IMR-90 (cell line): ENCODE data around the gene CISTR. TPM values are rescaled to one million over a fixed set of nuclear protein-coding genes. Genes with fewer than 3 reads are reported as not detected.

Experiments
- ATAC-seq: fragments of 200-7000 bp; cut with Tn5 transposase; 2 replicates; pipeline ENCODE4 v1.9.1; 2020; ENCODE audit warnings: low read depth, mild to moderate bottlenecking, moderate library complexity
- BruUV-seq: library from RNA; stranded (reverse); fragments of 400-500 nt; replicated peaks from 2 replicates; lab custom pipeline; 2021; lab: Mats Ljungman, UMichigan
- CTCF ChIA-PET: fragments of 300-600 bp; formaldehyde crosslinking; extraction: SDS; loops from one replicate; lab custom pipeline; 2021; ENCODE audit warnings: antibody characterized with exemption; lab: Yijun Ruan, JAX
- POLR2A ChIA-PET: fragments of 300-600 bp; sonication (Branson Sonifier 250); formaldehyde crosslinking; loops from one replicate; lab custom pipeline; 2022; ENCODE audit warnings: antibody characterized with exemption; ENCODE audit not compliant: unreplicated experiment; lab: Charles Lee
- DNase-seq: peaks from one replicate; pipeline ENCODE4 v3.0.0; 2013
- H2AFZ ChIP-seq: replicated peaks from 2 replicates; pipeline ENCODE3; 2013; ENCODE audit warnings: low read length, mild to moderate bottlenecking; ENCODE audit not compliant: poor library complexity
- H2AK5ac ChIP-seq: 2 replicates; pipeline ENCODE4 v1.6.1; 2013; ENCODE audit warnings: low read depth, low read length, inconsistent platforms
- H2AK9ac ChIP-seq: replicated peaks from 2 replicates; pipeline ENCODE3; 2013; ENCODE audit warnings: mild to moderate bottlenecking, low read depth, low read length, moderate library complexity; ENCODE audit not compliant: poor library complexity
- H2BK120ac ChIP-seq: 2 replicates; pipeline ENCODE4 v1.6.1; 2013; ENCODE audit warnings: low read depth, low read length, inconsistent platforms
- H2BK15ac ChIP-seq: 3 replicates; pipeline ENCODE4 v1.6.1; 2013; ENCODE audit warnings: low read depth, low read length, inconsistent platforms
- H2BK20ac ChIP-seq: 2 replicates; pipeline ENCODE4 v1.6.1; 2013; ENCODE audit warnings: low read depth, mild to moderate bottlenecking, inconsistent platforms, low read length, moderate library complexity
- H2BK5ac ChIP-seq: 2 replicates; pipeline ENCODE4 v1.6.1; 2013; ENCODE audit warnings: mild to moderate bottlenecking, low read depth, low read length, inconsistent platforms; ENCODE audit not compliant: poor library complexity, severe bottlenecking
- H3K14ac ChIP-seq: replicated peaks from 2 replicates; pipeline ENCODE4 v1.6.1; 2013; ENCODE audit warnings: low read depth, low read length, inconsistent platforms
- H3K18ac ChIP-seq: 2 replicates; pipeline ENCODE4 v1.6.1; 2013; ENCODE audit warnings: low read depth, low read length, control low read depth
- H3K23ac ChIP-seq: 2 replicates; pipeline ENCODE4 v1.6.1; 2013; ENCODE audit warnings: low read depth, low read length, inconsistent platforms
- H3K27ac ChIP-seq: 2 replicates; pipeline ENCODE4 v1.5.1; 2013; ENCODE audit warnings: mild to moderate bottlenecking, control low read depth, low read length; ENCODE audit not compliant: insufficient read depth
- H3K27me3 ChIP-seq: 2 replicates; pipeline ENCODE4 v1.6.1; 2013; ENCODE audit warnings: low read length; ENCODE audit not compliant: control insufficient read depth, insufficient read depth
- H3K36me3 ChIP-seq: 2 replicates; pipeline ENCODE4 v1.6.1; 2013; ENCODE audit warnings: low read length, mixed read lengths; ENCODE audit not compliant: control insufficient read depth, insufficient read depth
- H3K4ac ChIP-seq: 2 replicates; pipeline ENCODE4 v1.6.1; 2013; ENCODE audit warnings: low read depth, low read length, inconsistent platforms
- H3K4me1 ChIP-seq: 2 replicates; pipeline ENCODE4 v1.6.1; 2013; ENCODE audit warnings: low read length, mixed read lengths; ENCODE audit not compliant: control insufficient read depth, insufficient read depth
- H3K4me2 ChIP-seq: 2 replicates; pipeline ENCODE4 v1.6.1; 2013; ENCODE audit warnings: low read depth, mild to moderate bottlenecking, control low read depth, low read length, moderate library complexity
- H3K4me3 ChIP-seq: 2 replicates; pipeline ENCODE4 v1.5.1; 2013; ENCODE audit warnings: low read depth, mild to moderate bottlenecking, control low read depth, low read length, moderate library complexity; ENCODE audit not compliant: insufficient read depth
- H3K56ac ChIP-seq: 2 replicates; pipeline ENCODE4 v1.6.1; 2013; ENCODE audit warnings: low read length, inconsistent platforms; ENCODE audit not compliant: insufficient read depth; ENCODE audit errors: extremely low read depth
- H3K79me1 ChIP-seq, 2 experiments: 2 replicates each; pipeline ENCODE4 v1.6.1; 2013; ENCODE audit warnings: low read length in 2 of 2, inconsistent platforms in 1 of 2, low read depth in 1 of 2
- H3K9ac ChIP-seq: 2 replicates; pipeline ENCODE4 v1.6.1; 2013; ENCODE audit warnings: low read depth, low read length, control low read depth
- H3K9me1 ChIP-seq: 2 replicates; pipeline ENCODE4 v1.6.1; 2013; ENCODE audit warnings: low read length, inconsistent platforms; ENCODE audit not compliant: insufficient read depth
- H3K9me3 ChIP-seq: 2 replicates; pipeline ENCODE4 v1.6.1; 2013; ENCODE audit warnings: low read length; ENCODE audit not compliant: control insufficient read depth, insufficient read depth
- H4K20me1 ChIP-seq: 2 replicates; pipeline ENCODE4 v1.6.1; 2013; ENCODE audit warnings: low read length, inconsistent platforms; ENCODE audit not compliant: insufficient read depth
- H4K5ac ChIP-seq: 2 replicates; pipeline ENCODE4 v1.6.1; 2013; ENCODE audit warnings: mild to moderate bottlenecking, low read depth, low read length, control low read depth
- H4K8ac ChIP-seq, 2 experiments: 2 replicates each; pipeline ENCODE4 v1.6.1; 2013; ENCODE audit warnings: low read depth in 2 of 2, low read length in 2 of 2, control low read depth in 1 of 2, inconsistent platforms in 1 of 2
- H4K91ac ChIP-seq: 2 replicates; pipeline ENCODE4 v1.6.1; 2013; ENCODE audit warnings: low read depth, low read length, inconsistent platforms; ENCODE audit not compliant: insufficient read depth
- BHLHE40 ChIP-seq: fragments of 150-350 bp; IDR thresholded peaks from 2 replicates; pipeline ENCODE4 v1.6.1; 2016; ENCODE audit warnings: mild to moderate bottlenecking, low read depth, low read length
- CEBPB ChIP-seq: IDR thresholded peaks from 2 replicates; pipeline ENCODE4 v1.6.1; 2012; ENCODE audit warnings: low read depth, low read length, improper control_type of control experiment
- CTCF ChIP-seq: conservative IDR thresholded peaks from 2 replicates; pipeline ENCODE4 v1.5.1; 2012; ENCODE audit warnings: mild to moderate bottlenecking, low read depth, low read length, improper control_type of control experiment
- ELK1 ChIP-seq: fragments of 150-350 bp; IDR thresholded peaks from 2 replicates; pipeline ENCODE4 v1.6.1; 2016; ENCODE audit warnings: low read depth, mild to moderate bottlenecking, low read length, moderate library complexity, borderline replicate concordance
- MAFK ChIP-seq: IDR thresholded peaks from 2 replicates; pipeline ENCODE4 v1.6.1; 2012; ENCODE audit warnings: low read depth, low read length, improper control_type of control experiment
- MAZ ChIP-seq: IDR thresholded peaks from 2 replicates; pipeline ENCODE4 v1.6.1; 2012; ENCODE audit warnings: low read depth, mild to moderate bottlenecking, low read length, improper control_type of control experiment, moderate library complexity, borderline replicate concordance
- MXI1 ChIP-seq: IDR thresholded peaks from 2 replicates; pipeline ENCODE4 v1.6.1; 2012; ENCODE audit warnings: low read depth, mild to moderate bottlenecking, low read length, moderate library complexity, borderline replicate concordance
- NFE2L2 ChIP-seq: fragments of 150-350 bp; IDR thresholded peaks from 2 replicates; pipeline ENCODE4 v1.6.1; 2016; ENCODE audit warnings: low read depth, mild to moderate bottlenecking, low read length
- RCOR1 ChIP-seq: IDR thresholded peaks from 2 replicates; pipeline ENCODE4 v1.6.1; 2012; ENCODE audit warnings: mild to moderate bottlenecking, low read length, improper control_type of control experiment; ENCODE audit not compliant: insufficient replicate concordance
- RFX5 ChIP-seq: IDR thresholded peaks from 2 replicates; pipeline ENCODE4 v1.8.0; 2012; ENCODE audit warnings: low read depth, mild to moderate bottlenecking, low read length, moderate library complexity
- USF2 ChIP-seq: fragments of 150-350 bp; IDR thresholded peaks from 2 replicates; pipeline ENCODE4 v1.6.1; 2017; ENCODE audit warnings: mild to moderate bottlenecking, antibody characterized with exemption, low read length, low read depth
- WGBS, 2 experiments: methylation state at CpG; one replicate each; pipeline versions ENCODE4 v1.1.5 to v1.1.7; 2013; ENCODE audit warnings: missing lambda C conversion rate in 2 of 2; ENCODE audit not compliant: insufficient read length in 1 of 2; ENCODE audit errors: extremely low coverage in 2 of 2; 5-methylcytosine and 5-hydroxymethylcytosine counted together
- dilution Hi-C: fragments of 300-500 bp; cut with HindIII; formaldehyde crosslinking; loops from one replicate; pipeline ENCODE4 v1.14.3; 2018; ENCODE audit warnings: low sequenced_read_pairs; ENCODE audit not compliant: unreplicated experiment
- in situ Hi-C: fragments of 300-500 bp; cut with MboI; formaldehyde crosslinking; loops from 3 replicates; pipeline ENCODE4 v1.14.3; 2019; ENCODE audit warnings: low sequenced_read_pairs, inconsistent platforms, mixed read lengths
- intact Hi-C: fragments of 100-400 bp; cut with micrococcal nuclease; formaldehyde crosslinking; loops from 2 replicates; pipeline ENCODE4 v1.10.0; 2022
- polyA plus RNA-seq, 3 experiments: library from polyadenylated mRNA; depleted of rRNA; stranded (reverse); fragments of >200 nt; gene quantifications; 2 replicates each; pipeline ENCODE4 v1.2.3, GENCODE V29; 2012; ENCODE audit warnings: low replicate concordance in 1 of 3
- total RNA-seq: library from RNA; depleted of rRNA; stranded (reverse); fragments of >200 nt; gene quantifications from 2 replicates; pipeline ENCODE4 v1.2.3, GENCODE V29; 2012

CISTR gene
- total and polyA plus RNA-seq, 2 of the 4 experiments (the other 2 are of a cell fraction) = not detected

GRCh38 chr12:53737093-53737808 lies 14.5 kb downstream of the CISTR start:
- Histone ChIP-seq H2AFZ (no peak overlapping the region), H3K18ac (no peak overlapping the region), H3K27ac (no peak overlapping the region), H3K14ac (no peak overlapping the region), H4K20me1 (no peaks in the 10 kb centered on the region), H2AK9ac (no peak overlapping the region), H3K23ac (no peak overlapping the region), H3K4me1 (no peaks in the 10 kb centered on the region), H2AK5ac (no peak overlapping the region), H2BK20ac (no peak overlapping the region), H3K4me2 (no peak overlapping the region), H3K4me3 (no peak overlapping the region), H4K8ac (no peak overlapping the region), H3K27me3 (peaks cover 75% of the 10 kb centered on the region), H3K4ac (no peak overlapping the region), H3K9me3 (0 out of 2 replicates have a peak, but pooled peaks cover 2% of the 10 kb centered on the region), H3K36me3 (no peaks in the 10 kb centered on the region), H4K5ac (no peak overlapping the region), H3K9me1 (no peaks in the 10 kb centered on the region; the same call in 1 of the 2 replicates), H2BK5ac (no peak overlapping the region), H4K91ac (no peak overlapping the region), H3K9ac (no peak overlapping the region), H2BK15ac (no peak overlapping the region), H3K56ac (no peak overlapping the region), H3K79me1 (no peaks in the 10 kb centered on the region), H2BK120ac (no peak overlapping the region)
- no peak for ATAC-seq
- no peak for TF ChIP-seq MAFK
- no peak for TF ChIP-seq NFE2L2
- no peak for TF ChIP-seq RFX5
- no peak for TF ChIP-seq CTCF
- no peak for TF ChIP-seq RCOR1
- no peak for TF ChIP-seq ELK1
- TF ChIP-seq BHLHE40 = no peak
- TF ChIP-seq CEBPB = no peak
- TF ChIP-seq MXI1 = no peak
- no peak for TF ChIP-seq MAZ
- no peak for TF ChIP-seq USF2
- WGBS, 2 experiments = 63% methylated on average over 4 of the region's 14 CpGs; no CpG with 5 or more reads in 1 of the 2 experiments
- dilution Hi-C loops (no loop called here), intact Hi-C loops (no loop called here), in situ Hi-C loops (no loop called here)
- CTCF ChIA-PET = interaction anchor here (2.0 kb wide), 1 partner anchor 9 kb away, joined by 10 read pairs; no protein-coding TSS in a partner anchor
- BruUV-seq = no TSS peak
- DNase-seq = no peak
- POLR2A ChIA-PET = interaction anchor here (0.5 to 0.6 kb wide), 2 partner anchors 9 to 249 kb away, joined by 3 to 4 read pairs; no protein-coding TSS in a partner anchor
